SK-N-SH (cell line): ENCODE measurements around the gene S100P. TPM values are rescaled to one million over a fixed set of nuclear protein-coding genes. Genes with fewer than 3 reads are reported as not detected.

ENCODE experiments used
- CTCF ChIA-PET: fragments of 300-600, 350-600 bp; formaldehyde crosslinking; extraction: SDS; loops from one replicate; lab custom pipeline; 2021; lab: Yijun Ruan, JAX
- POLR2A ChIA-PET: fragments of 350-600 bp; sonication (Branson Sonifier 250); formaldehyde crosslinking; extraction: SDS; loops from one replicate; lab custom pipeline; 2020; ENCODE audit warnings: antibody characterized with exemption, inconsistent platforms; lab: Yijun Ruan, JAX
- DNase-seq: peaks from one replicate; pipeline ENCODE4 v3.0.0; 2012
- H2AFZ ChIP-seq: fragments of 200-600 bp; sonication (generic); 2 replicates; pipeline ENCODE4 v1.8.1; 2016; ENCODE audit warnings: antibody characterized with exemption, mild to moderate bottlenecking, low read depth
- H3F3A ChIP-seq: fragments of 200-600 bp; sonication (generic); replicated peaks from 2 replicates; pipeline ENCODE3; 2016; ENCODE audit warnings: antibody characterized with exemption, mild to moderate bottlenecking; ENCODE audit not compliant: insufficient read depth
- H3K27ac ChIP-seq, 2 experiments: fragments of 200-500 bp in 1 of 2; fragments of 200-600 bp in 1 of 2; sonication (Bioruptor generic) in 1 of 2; sonication (generic), shearing (Covaris generic) in 1 of 2; 2 replicates each; pipeline versions ENCODE4 v1.5.1 to v1.6.1; 2014 to 2016; ENCODE audit warnings: low read depth in 2 of 2, inconsistent platforms in 1 of 2, low read length in 1 of 2, mild to moderate bottlenecking in 1 of 2, mixed read lengths in 1 of 2
- H3K27me3 ChIP-seq: fragments of 200-600 bp; sonication (generic), shearing (Covaris generic); 2 replicates; pipeline ENCODE4 v1.6.1; 2016; ENCODE audit warnings: mixed run types; ENCODE audit not compliant: insufficient read depth
- H3K36me3 ChIP-seq, 2 experiments: fragments of 200-500 bp in 1 of 2; fragments of 200-600 bp in 1 of 2; sonication (Bioruptor generic) in 1 of 2; sonication (generic) in 1 of 2; replicated peaks in 1 of 2; 2 replicates each; pipeline versions ENCODE3 to v1.5.1; 2014 to 2016; ENCODE audit warnings: low read length in 1 of 2, mild to moderate bottlenecking in 1 of 2; ENCODE audit not compliant: insufficient read depth in 2 of 2, control insufficient read depth in 1 of 2
- H3K4me1 ChIP-seq, 2 experiments: fragments of 200-500 bp in 1 of 2; fragments of 200-600 bp in 1 of 2; sonication (Bioruptor generic) in 1 of 2; sonication (generic), shearing (Covaris generic) in 1 of 2; 2 replicates each; pipeline versions ENCODE4 v1.5.1 to v1.6.1; 2014 to 2016; ENCODE audit warnings: low read depth in 1 of 2, low read length in 1 of 2, mixed run types in 1 of 2; ENCODE audit not compliant: insufficient read depth in 2 of 2, control insufficient read depth in 1 of 2
- H3K4me2 ChIP-seq: fragments of 200-600 bp; sonication (generic), shearing (Covaris generic); 2 replicates; pipeline ENCODE4 v1.6.1; 2017; ENCODE audit warnings: mixed run types
- H3K4me3 ChIP-seq, 2 experiments: fragments of 200-500 bp in 1 of 2; fragments of 200-600 bp in 1 of 2; sonication (Bioruptor generic) in 1 of 2; sonication (generic), shearing (Covaris generic) in 1 of 2; 2 replicates each; pipeline versions ENCODE4 v1.5.1 to v1.8.1; 2014 to 2016; ENCODE audit warnings: low read depth in 2 of 2, inconsistent platforms in 1 of 2, low read length in 1 of 2, mild to moderate bottlenecking in 1 of 2, mixed read lengths in 1 of 2, moderate library complexity in 1 of 2
- H3K79me2 ChIP-seq: fragments of 200-600 bp; sonication (generic); 2 replicates; pipeline ENCODE4 v1.8.1; 2017; ENCODE audit warnings: mild to moderate bottlenecking; ENCODE audit not compliant: insufficient read depth
- H3K9ac ChIP-seq: fragments of 200-600 bp; sonication (generic); 2 replicates; pipeline ENCODE4 v1.6.1; 2017; ENCODE audit warnings: mixed run types
- H3K9me2 ChIP-seq: fragments of 200-600 bp; sonication (generic); 2 replicates; pipeline ENCODE4 v1.6.1; 2017; ENCODE audit warnings: mixed run types
- H3K9me3 ChIP-seq: fragments of 200-600 bp; sonication (generic); 2 replicates; pipeline ENCODE4 v1.6.1; 2017; ENCODE audit warnings: mixed run types, mild to moderate bottlenecking, moderate library complexity
- H4K20me1 ChIP-seq: fragments of 200-600 bp; sonication (generic); 2 replicates; pipeline ENCODE4 v1.6.1; 2017; ENCODE audit warnings: mild to moderate bottlenecking, mixed run types; ENCODE audit not compliant: insufficient read depth
- CHD2 ChIP-seq: fragments of 150-350 bp; IDR thresholded peaks from 2 replicates; pipeline ENCODE4 v1.6.1; 2018; ENCODE audit warnings: low read length; ENCODE audit not compliant: partially characterized antibody
- CTCF ChIP-seq: fragments of 200-600 bp; sonication (generic); IDR thresholded peaks from 2 replicates; pipeline ENCODE4 v1.6.1; 2017; ENCODE audit warnings: antibody characterized with exemption, mild to moderate bottlenecking, moderate library complexity
- ELF1 ChIP-seq: IDR thresholded peaks from 2 replicates; pipeline ENCODE4 v1.4.0; 2012
- EP300 ChIP-seq, 2 experiments: IDR thresholded peaks; 2 replicates each; pipeline versions ENCODE4 v1.4.0 to v1.6.1; 2012; ENCODE audit warnings: borderline replicate concordance in 1 of 2, low read depth in 1 of 2, low read length in 1 of 2
- FOSL2 ChIP-seq: IDR thresholded peaks from 2 replicates; pipeline ENCODE4 v1.4.0; 2012; ENCODE audit warnings: low read depth, mild to moderate bottlenecking, moderate library complexity, borderline replicate concordance
- FOXM1 ChIP-seq: IDR thresholded peaks from 2 replicates; pipeline ENCODE4 v1.4.0; 2012; ENCODE audit warnings: low read depth, mild to moderate bottlenecking
- GABPA ChIP-seq: IDR thresholded peaks from 2 replicates; pipeline ENCODE4 v1.4.0; 2012; ENCODE audit warnings: low read depth, mild to moderate bottlenecking
- GATA2 ChIP-seq: sonication (generic); formaldehyde crosslinking; IDR thresholded peaks from 2 replicates; pipeline ENCODE4 v1.5.0; 2020; ENCODE audit warnings: mild to moderate bottlenecking, missing genetic modification reagents
- MAX ChIP-seq: IDR thresholded peaks from 2 replicates; pipeline ENCODE4 v1.4.0; 2012; ENCODE audit warnings: low read depth
- MEF2A ChIP-seq: IDR thresholded peaks from 2 replicates; pipeline ENCODE4 v1.4.0; 2012; ENCODE audit warnings: low read depth, borderline replicate concordance
- MXI1 ChIP-seq: IDR thresholded peaks from 2 replicates; pipeline ENCODE4 v1.6.1; 2012; ENCODE audit warnings: mild to moderate bottlenecking, low read depth, low read length, improper control_type of control experiment
- NRF1 ChIP-seq: IDR thresholded peaks from 2 replicates; pipeline ENCODE4 v1.6.1; 2012; ENCODE audit warnings: low read depth, mild to moderate bottlenecking, low read length
- POLR2AphosphoS5 ChIP-seq: IDR thresholded peaks from 2 replicates; pipeline ENCODE4 v1.6.1; 2012; ENCODE audit warnings: low read depth, low read length
- RCOR1 ChIP-seq: fragments of 150-350 bp; IDR thresholded peaks from 2 replicates; pipeline ENCODE4 v1.6.1; 2017; ENCODE audit warnings: antibody characterized with exemption, low read length
- REST ChIP-seq: IDR thresholded peaks from 2 replicates; pipeline ENCODE4 v1.6.1; 2012; ENCODE audit warnings: mild to moderate bottlenecking, low read depth, low read length, moderate library complexity
- RFX5 ChIP-seq: IDR thresholded peaks from 2 replicates; pipeline ENCODE4 v1.6.1; 2012; ENCODE audit warnings: mild to moderate bottlenecking, improper control_type of control experiment, low read length
- RXRA ChIP-seq: IDR thresholded peaks from 2 replicates; pipeline ENCODE4 v1.4.0; 2012; ENCODE audit warnings: low read depth, mild to moderate bottlenecking, borderline replicate concordance
- SIN3A ChIP-seq: IDR thresholded peaks from 2 replicates; pipeline ENCODE4 v1.6.1; 2012; ENCODE audit warnings: low read depth, mild to moderate bottlenecking, low read length, moderate library complexity, borderline replicate concordance
- SMC3 ChIP-seq: IDR thresholded peaks from 2 replicates; pipeline ENCODE4 v1.6.1; 2012; ENCODE audit warnings: low read depth, low read length, improper control_type of control experiment
- TCF12 ChIP-seq: IDR thresholded peaks from 2 replicates; pipeline ENCODE4 v1.4.0; 2012
- YY1 ChIP-seq: IDR thresholded peaks from 2 replicates; pipeline ENCODE4 v1.4.0; 2012; ENCODE audit warnings: low read depth, mild to moderate bottlenecking
- WGBS: methylation state at CpG from one replicate; pipeline ENCODE4 v1.1.6; 2017; ENCODE audit warnings: low lambda C conversion rate; 5-methylcytosine and 5-hydroxymethylcytosine counted together
- polyA plus RNA-seq, 3 experiments: library from polyadenylated mRNA; depleted of rRNA; stranded (reverse); fragments of >200 nt; gene quantifications; 2 replicates each; pipeline ENCODE4 v1.2.3, GENCODE V29; 2012
- TF ChIP-seq, protein P1 (sequence below): IDR thresholded peaks from 2 replicates; pipeline ENCODE4 v1.4.0; 2012; ENCODE audit warnings: low read depth, borderline replicate concordance
- TF ChIP-seq, protein P2 (sequence below): IDR thresholded peaks from 2 replicates; pipeline ENCODE4; 2012
- TF ChIP-seq, protein P3 (sequence below): IDR thresholded peaks from 2 replicates; pipeline ENCODE4 v1.4.0; 2012; ENCODE audit warnings: low read depth, borderline replicate concordance

The S100P gene
- polyA plus RNA-seq, 1 of the 3 experiments (the other 2 are of a cell fraction): not detected

DNA sequence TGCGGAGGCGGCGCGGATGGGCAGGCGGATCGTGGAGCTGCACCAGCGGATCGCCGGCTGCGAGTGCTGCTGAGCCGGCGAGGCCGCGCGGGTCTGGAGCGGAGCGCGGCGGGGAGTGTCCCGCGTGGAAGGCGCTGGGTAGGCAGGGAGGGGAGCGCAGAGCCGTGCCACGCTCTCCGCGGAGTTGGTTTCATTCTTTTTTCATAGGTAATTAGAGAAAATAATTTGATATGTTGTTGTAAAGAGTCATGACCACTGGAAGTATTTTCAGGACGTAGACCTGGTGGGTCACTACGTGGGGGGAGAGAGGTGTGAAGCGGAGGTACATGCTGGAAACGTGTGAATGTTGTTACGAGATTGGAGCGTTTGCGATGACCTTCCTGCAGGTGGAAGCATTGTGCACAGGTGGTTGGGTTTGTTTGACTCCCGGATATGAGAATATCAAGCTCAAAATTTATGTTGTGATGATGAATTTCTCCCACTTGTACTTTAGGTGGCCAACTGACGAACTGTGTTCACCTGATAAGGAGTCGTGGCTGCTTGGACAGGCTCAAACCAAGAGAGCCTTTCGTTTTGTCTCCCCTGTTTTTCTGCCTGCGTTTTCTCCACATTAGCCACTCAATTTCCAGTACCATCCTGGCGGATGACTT is 19.1 kb upstream of the S100P start:
- Histone ChIP-seq H3K27ac (peak overlapping the region; percentile 67 to 91; a peak in 2 of 4 replicates), H3K36me3 (peaks cover 9 to 12% of the 10 kb centered on the region in 2 experiments), H3F3A (peaks cover 8% of the 10 kb centered on the region), H3K9ac (peak overlapping the region; percentile 70; the same call in 1 of the 2 replicates), H3K27me3 (no peaks in the 10 kb centered on the region), H3K9me2 (no peaks in the 10 kb centered on the region), H3K9me3 (no peaks in the 10 kb centered on the region), H3K79me2 (peaks cover 40% of the 10 kb centered on the region), H3K4me2 (peak overlapping the region; percentile 83), H3K4me3 (peak overlapping the region; percentile 73 to 87), H2AFZ (peak overlapping the region; percentile 85; the same call in 1 of the 2 replicates), H4K20me1 (peaks cover 14% of the 10 kb centered on the region), H3K4me1 (peaks cover 16 to 20% of the 10 kb centered on the region in 2 experiments; a peak in 2 of 4 replicates)
- POLR2A ChIA-PET: interaction anchor here (0.6 to 1.0 kb wide), 4 partner anchors 35 to 394 kb away, joined by 3 to 4 read pairs (median 3); partner anchors contain the start of genes BLOC1S4, MRFAP1L1 and TBC1D14
- WGBS: 7% methylated on average over 31 of the region's 40 CpGs
- CTCF ChIA-PET: interaction anchor here (0.6 to 3.5 kb wide), 14 partner anchors 12 to 395 kb away, joined by 3 to 25 read pairs (median 4); partner anchors contain the start of gene MRFAP1
- DNase-seq: peak; percentile 62
- no peak for TF ChIP-seq GATA2 (CRISPR knock-in tag)
- TF ChIP-seq CHD2: no peak
- TF ChIP-seq SIN3A: no peak
- TF ChIP-seq TCF12: no peak
- no peak for TF ChIP-seq ELF1
- TF ChIP-seq, protein P1, sequence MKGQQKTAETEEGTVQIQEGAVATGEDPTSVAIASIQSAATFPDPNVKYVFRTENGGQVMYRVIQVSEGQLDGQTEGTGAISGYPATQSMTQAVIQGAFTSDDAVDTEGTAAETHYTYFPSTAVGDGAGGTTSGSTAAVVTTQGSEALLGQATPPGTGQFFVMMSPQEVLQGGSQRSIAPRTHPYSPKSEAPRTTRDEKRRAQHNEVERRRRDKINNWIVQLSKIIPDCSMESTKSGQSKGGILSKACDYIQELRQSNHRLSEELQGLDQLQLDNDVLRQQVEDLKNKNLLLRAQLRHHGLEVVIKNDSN: no peak
- no peak for TF ChIP-seq EP300 (IDR thresholded peaks at IDR 0.05; ENCODE audit: borderline replicate concordance in 1 of 2, low read depth in 1 of 2, low read length in 1 of 2)
- no peak for TF ChIP-seq REST
- TF ChIP-seq, protein P2, sequence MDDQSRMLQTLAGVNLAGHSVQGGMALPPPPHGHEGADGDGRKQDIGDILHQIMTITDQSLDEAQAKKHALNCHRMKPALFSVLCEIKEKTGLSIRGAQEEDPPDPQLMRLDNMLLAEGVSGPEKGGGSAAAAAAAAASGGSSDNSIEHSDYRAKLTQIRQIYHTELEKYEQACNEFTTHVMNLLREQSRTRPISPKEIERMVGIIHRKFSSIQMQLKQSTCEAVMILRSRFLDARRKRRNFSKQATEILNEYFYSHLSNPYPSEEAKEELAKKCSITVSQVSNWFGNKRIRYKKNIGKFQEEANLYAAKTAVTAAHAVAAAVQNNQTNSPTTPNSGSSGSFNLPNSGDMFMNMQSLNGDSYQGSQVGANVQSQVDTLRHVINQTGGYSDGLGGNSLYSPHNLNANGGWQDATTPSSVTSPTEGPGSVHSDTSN: no peak
- TF ChIP-seq RCOR1: no peak
- no peak for TF ChIP-seq RXRA
- TF ChIP-seq FOSL2: no peak
- no peak for TF ChIP-seq FOXM1
- TF ChIP-seq, protein P3, sequence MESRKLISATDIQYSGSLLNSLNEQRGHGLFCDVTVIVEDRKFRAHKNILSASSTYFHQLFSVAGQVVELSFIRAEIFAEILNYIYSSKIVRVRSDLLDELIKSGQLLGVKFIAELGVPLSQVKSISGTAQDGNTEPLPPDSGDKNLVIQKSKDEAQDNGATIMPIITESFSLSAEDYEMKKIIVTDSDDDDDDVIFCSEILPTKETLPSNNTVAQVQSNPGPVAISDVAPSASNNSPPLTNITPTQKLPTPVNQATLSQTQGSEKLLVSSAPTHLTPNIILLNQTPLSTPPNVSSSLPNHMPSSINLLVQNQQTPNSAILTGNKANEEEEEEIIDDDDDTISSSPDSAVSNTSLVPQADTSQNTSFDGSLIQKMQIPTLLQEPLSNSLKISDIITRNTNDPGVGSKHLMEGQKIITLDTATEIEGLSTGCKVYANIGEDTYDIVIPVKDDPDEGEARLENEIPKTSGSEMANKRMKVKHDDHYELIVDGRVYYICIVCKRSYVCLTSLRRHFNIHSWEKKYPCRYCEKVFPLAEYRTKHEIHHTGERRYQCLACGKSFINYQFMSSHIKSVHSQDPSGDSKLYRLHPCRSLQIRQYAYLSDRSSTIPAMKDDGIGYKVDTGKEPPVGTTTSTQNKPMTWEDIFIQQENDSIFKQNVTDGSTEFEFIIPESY: no peak
- peak; percentile 48 for TF ChIP-seq CTCF
- TF ChIP-seq SMC3: peak; percentile 19; the same call in 1 of the 2 replicates
- TF ChIP-seq YY1: no peak
- TF ChIP-seq RFX5: no peak
- no peak for TF ChIP-seq MEF2A
- no peak for TF ChIP-seq GABPA
- TF ChIP-seq MAX: 0 out of 2 replicates have a peak, but pooled peaks have one; percentile 39
- TF ChIP-seq POLR2AphosphoS5: no peak
- no peak for TF ChIP-seq MXI1
- TF ChIP-seq NRF1: no peak
